HG03342 (cell line): Measurements from ENCODE around the gene LAGE3.

ENCODE experiments used
- ATAC-seq: cut with Tn5 transposase; IDR thresholded peaks from one replicate; pipeline ENCODE4 v1.9.1; 2021; ENCODE audit warnings: mild to moderate bottlenecking, moderate library complexity; ENCODE audit not compliant: unreplicated experiment

Gene LAGE3

DNA sequence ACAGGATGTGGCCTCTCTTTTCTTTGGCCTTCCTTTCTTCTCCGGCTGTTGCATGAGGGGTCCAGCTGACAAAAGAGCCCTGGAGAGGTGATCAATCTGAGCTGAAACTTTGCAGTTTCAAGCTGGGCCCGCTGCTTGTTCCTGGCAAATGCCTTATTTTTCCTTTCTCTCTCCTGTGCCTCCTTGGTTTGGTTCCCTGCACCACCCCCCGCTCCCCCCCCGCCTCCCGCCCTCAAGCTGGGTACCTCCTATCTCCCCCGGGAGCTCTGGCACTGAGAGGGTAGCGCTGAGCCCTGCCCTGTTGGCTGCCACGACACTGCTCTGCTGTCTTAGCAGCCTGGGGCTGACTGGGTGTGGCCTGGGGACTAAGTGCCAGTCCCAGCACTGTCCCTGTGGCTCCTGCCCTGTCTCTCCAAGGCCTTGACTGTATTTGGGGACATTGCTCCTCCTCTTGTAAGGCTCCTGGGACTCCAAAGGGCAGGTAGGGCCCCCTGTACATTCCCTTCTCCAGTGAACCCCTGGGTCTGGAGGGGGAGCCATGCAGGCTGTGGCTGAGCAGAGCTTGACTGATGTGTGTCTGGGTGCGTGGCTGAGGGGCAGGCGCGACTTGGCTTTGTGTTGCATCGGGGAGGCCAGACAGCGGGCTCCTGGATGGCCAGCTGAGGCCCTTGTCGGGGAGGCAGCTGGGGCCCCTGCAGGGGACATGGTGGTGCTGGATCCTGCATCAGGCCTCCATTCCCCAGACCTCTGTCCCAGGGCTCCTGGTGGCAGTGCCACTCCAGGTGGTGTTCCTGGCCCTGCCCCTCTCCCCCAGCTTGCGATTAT is 19.9 kb downstream of the LAGE3 start:
- no peak for ATAC-seq

- ATAC-seq: peak; percentile 54
These were observed 20.7 kb downstream of the LAGE3 start, which contains the start of gene PLXNA3 for GRCh38 chrX:154458116-154458953. Gene PLXNA3, plus strand, starts transcription at chrX:154458281. Its CDS starts 1,903 bp downstream, at chrX:154460184.

GRCh38 chrX:154457491-154458115 is 21.5 kb downstream of the LAGE3 start:
- peak; percentile 60 for ATAC-seq

DNA sequence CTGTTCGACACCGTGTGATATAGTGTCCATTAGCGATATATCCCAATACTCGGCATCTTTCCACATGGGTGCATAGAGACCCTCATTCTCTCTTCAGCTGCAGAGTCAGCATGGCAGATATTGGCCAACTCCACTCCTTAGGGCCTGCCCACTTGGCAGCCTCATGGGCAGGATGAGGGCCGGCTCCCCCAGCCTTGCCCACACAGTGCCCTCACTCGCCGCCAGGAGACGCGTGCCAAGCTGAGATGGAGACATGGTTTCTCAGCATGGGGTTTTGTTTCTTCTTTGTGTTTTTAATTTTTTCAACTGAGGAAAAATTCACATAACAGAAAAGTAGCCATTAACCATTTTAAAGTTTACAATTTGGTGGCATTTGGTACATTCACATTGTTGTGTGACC is 26.3 kb downstream of the LAGE3 start:
- no peak for ATAC-seq

DNA sequence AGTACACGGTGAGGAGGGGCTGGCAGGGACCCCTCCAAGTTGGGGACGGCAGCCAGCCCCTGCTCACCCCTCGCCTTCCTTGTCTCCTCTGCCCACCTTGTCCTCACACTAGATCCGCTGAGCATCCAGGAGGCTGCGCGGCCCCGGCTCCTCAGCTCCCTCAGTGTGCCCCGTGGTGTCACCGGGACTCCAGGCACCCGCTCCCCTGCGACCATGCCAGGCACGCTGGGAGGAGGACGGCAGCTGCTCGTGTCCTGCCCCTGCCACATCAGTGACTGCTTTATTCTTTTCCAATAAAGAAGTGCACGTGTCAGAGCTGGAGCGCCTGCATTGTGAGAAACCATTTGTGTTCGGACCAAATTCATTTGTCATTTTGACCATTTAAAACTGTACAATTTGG is 28.8 kb downstream of the LAGE3 start:
- ATAC-seq: no peak

DNA sequence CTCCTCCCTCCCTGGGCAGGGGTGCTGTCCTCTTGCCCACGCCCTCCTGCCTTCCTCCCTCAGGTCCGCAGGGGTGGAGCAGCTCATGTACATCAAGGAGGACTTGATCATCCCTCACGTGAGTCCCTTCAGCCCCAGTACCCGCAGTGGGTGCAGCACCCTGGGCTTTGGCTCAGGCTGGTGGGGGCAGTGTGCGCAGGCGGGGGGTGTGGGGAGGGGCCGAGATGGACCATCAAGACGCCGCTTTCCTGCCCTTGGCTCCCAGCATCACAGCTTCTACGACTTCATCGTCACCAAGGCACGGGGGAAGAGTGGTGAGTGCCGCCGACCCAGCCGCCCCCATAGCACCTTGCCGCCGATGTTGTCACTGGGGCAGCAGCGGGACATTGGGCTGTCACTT is 29.5 kb downstream of the LAGE3 start:
- no peak for ATAC-seq

DNA sequence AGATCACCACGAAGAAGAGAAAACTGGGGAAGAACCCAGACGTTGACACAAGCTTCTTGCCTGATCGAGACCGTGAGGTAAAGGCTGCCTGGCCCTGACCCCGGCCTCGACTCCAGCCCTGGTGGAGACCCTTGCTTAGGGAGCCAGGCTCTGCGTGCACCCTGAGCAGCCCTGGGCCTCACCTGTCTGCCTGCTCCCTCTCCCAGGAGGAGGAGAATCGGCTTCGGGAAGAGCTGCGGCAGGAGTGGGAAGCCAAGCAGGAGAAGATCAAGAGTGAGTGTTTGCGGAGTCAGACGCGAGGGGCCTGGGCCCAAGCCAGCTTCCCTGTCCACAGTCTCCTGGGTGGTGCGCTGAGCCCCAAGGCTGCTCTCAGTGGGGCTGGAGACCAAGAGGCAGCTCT is 30.6 kb downstream of the LAGE3 start:
- ATAC-seq: no peak

DNA sequence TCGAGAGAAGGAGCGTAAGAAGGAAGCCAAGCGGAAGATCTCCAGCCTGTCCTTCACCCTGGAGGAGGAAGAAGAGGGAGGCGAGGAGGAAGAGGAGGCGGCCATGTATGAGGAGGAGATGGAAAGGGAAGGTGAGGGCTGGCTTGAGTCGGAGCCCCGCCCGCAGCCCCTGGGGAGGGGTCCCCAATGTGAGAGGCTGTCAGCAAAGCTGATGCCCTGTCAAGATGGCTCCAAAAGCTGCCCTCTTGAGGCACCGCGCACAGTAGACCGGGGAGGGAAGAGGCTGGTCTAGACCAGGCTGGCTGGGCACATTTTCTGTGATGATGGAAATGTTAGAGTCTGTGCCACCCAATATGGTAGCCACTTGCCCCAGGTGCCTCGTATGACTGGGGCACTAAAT is 32.7 kb downstream of the LAGE3 start:
- ATAC-seq: no peak

GRCh38 chrX:154445776-154446175 is 33.3 kb downstream of the LAGE3 start:
- no peak for ATAC-seq

DNA sequence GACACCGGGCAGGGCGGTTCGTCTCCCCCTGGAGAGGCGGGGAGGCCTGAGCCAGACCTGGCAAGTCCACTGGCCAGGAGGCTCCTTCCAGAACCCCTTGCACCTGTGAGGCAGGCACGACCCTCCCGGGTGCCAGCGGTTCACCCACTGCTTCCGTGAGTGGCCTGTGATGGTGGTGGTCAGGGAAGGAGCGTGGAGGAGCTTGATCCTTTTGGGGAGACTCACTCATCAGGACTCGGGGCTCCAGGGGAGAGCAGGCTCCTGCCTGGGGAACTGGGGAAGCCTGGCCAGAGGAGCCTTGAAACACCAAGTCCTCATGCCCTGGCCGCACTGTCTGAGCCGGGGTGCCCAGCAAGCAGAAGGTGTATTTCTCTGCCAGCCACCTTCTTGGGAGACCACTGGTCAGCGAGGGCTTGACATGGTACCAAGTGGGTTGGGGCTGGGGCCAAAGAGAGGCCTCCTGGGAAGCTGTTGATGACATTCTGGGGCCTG is 34.3 kb downstream of the LAGE3 start:
- ATAC-seq: peak; percentile 20

GRCh38 chrX:154443992-154444754 is 34.9 kb downstream of the LAGE3 start, which contains the start of gene FAM50A:
Gene FAM50A, plus strand, starts transcription at chrX:154444141. Its CDS starts 95 bp downstream, at chrX:154444236.
- peak; percentile 69 for ATAC-seq

DNA sequence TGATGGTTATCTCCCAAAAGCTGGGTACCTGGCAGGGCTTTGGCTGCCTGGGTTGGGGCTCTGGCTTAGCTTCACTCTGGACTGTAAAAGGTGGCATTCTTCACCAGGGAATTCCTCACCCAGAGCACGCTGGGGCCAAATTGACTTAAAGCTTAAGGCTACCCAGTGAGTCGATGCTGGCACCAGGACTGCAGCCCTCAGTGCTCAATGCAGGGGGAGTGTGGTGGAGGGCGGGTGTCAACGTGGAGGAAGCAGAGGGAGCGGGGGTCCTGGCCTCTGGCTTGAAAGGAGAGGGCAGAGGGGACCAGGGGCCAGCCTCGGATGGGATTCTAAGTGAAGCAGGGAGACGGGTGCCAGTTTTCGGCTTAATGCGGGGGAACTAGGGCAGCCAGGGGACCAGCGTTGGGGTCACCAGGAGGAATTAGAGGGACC is 35.6 kb downstream of the LAGE3 start:
- ATAC-seq: no peak

DNA sequence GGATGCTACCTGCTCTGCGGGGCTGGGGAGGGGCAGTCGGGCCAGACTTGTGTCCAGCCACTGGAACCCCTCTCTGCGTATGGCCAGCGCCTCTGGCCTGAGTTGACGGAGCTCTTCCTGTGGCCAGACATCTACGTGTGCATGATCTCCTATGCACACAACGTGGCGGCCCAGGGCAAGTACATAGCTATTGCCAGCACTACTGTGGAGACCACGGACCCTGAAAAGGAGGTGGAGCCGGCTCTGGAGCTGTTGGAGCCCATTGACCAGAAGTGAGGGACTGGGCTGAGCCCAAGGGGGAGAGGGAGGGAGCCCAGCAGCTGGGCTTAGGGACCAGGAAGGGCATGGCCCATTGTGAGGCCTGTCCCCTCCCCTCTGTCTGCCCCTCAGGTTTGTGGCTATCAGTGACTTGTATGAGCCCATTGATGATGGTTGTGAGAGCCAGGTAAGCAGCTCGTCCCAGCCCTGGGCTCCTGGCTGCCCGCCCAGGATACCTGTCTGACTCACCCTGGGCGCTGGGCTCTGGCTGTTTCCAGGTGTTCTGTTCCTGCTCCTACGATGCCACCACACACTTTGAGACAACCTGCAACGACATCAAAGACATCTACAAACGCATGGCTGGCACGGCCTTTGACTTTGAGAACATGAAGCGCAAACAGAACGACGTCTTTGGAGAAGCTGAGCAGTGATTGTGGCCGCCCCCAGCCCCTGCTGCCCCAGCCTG is 36.9 kb downstream of the LAGE3 start:
- ATAC-seq: no peak

GRCh38 chrX:154441564-154441963 is 37.5 kb downstream of the LAGE3 start:
- ATAC-seq: no peak

DNA sequence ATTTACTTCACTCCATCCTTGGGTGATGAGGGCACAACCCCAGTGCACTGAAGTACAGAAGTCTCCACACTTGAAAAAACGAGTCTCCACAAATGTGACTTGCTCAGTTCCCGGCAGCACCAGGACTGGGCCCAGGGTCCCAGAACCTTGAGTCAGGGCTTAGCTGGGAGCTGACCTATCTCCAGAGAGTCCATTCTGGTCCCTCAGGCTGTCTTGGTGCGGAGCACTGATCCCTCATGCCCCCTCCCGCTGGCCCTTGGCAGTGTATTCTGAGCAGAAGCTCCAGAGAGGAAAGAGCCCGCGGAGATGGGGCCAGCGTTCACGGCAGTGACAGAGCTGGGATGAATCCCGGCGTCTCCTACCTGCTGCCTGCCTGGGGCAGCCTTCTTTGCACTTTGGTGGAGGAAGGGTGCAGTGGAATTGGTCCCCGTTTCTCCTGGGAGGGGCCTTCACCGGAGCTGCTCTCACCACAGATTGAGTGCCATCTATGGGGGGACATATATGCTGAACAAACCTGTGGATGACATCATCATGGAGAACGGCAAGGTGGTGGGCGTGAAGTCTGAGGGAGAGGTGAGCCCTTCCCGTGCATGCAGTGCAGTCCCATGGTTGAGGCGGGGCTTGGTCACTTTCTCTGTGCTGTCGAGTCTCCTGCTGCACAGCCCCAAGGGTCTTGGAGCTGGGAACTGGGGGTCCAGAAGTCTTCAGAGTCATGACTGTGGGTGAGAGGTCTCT is 38.3 kb downstream of the LAGE3 start:
- ATAC-seq: no peak

- ATAC-seq: no peak
These were observed 39.2 kb downstream of the LAGE3 start for GRCh38 chrX:154439841-154440240.

- no peak for ATAC-seq
These were observed 40.8 kb downstream of the LAGE3 start for GRCh38 chrX:154437971-154438893.
